PC-9 (cell line): ENCODE data around the gene PELI3.
"Not testable (repeated sequence)": the region's sequence is repeated elsewhere in the genome, so short reads cannot be mapped to it uniquely, and the experiment has no call there.

Experiments used
- CTCF ChIP-seq: fragments of 200-600 bp; sonication (generic); conservative IDR thresholded peaks from 2 replicates; pipeline ENCODE4 v1.6.1; 2017; ENCODE audit warnings: mixed run types, antibody characterized with exemption, mild to moderate bottlenecking, moderate library complexity
- EZH2 ChIP-seq: fragments of 200-600 bp; sonication (generic); IDR thresholded peaks from 2 replicates; pipeline ENCODE4 v1.8.0; 2017; ENCODE audit warnings: antibody characterized with exemption, low read depth

DNA sequence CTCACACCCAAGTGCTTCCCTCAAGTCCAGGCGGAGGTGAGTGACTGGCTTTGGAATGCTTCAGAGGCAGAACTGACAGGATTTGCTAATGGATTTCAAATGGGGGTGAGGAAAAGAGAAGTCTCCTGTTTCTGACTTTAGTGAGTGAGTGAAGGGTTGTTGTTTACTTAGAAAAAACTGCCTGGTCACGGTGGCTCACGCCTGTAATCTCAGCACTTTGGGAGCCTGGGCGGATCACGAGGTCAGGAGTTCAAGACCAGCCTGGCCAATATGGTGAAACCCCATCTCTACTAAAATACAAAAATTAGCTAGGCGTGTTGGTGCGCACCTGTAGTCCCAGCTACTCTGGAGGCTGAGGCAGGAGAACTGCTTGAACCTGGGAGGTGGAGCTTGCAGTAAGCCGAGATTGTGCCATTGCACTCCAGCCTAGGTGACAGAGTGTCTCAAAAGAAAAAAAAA, 34.8 kb upstream of the PELI3 start:
- not testable (repeated sequence) for TF ChIP-seq CTCF, EZH2
